HG02943 (cell line): ENCODE data around the gene PRELID2.
"Not testable (repeated sequence)": the region's sequence is repeated elsewhere in the genome, so short reads cannot be mapped to it uniquely, and the experiment has no call there.

Source experiments
- ATAC-seq: cut with Tn5 transposase; IDR thresholded peaks from one replicate; pipeline ENCODE4 v1.9.1; 2021; ENCODE audit warnings: mild to moderate bottlenecking, low read depth, moderate library complexity; ENCODE audit not compliant: unreplicated experiment

The PRELID2 gene

GRCh38 chr5:145834917-145835847 is at the start of gene PRELID2:
TSS of gene PRELID2 (minus strand) at chr5:145835342. CDS start at chr5:145835251, 91 bp downstream.
- peak; percentile 88 for ATAC-seq

GRCh38 chr5:145874765-145875164 is 39.6 kb upstream of the PRELID2 start:
- ATAC-seq, result no peak

GRCh38 chr5:145872914-145873313 is 37.8 kb upstream of the PRELID2 start, which contains the start of gene GRXCR2:
TSS of gene GRXCR2 (minus strand) at chr5:145873014. CDS start at chr5:145872968, 46 bp downstream.
- ATAC-seq, result no peak

- no peak for ATAC-seq
These were observed 37.3 kb upstream of the PRELID2 start for GRCh38 chr5:145872486-145872885.

GRCh38 chr5:145869753-145870152 is 34.6 kb upstream of the PRELID2 start:
- ATAC-seq, result no peak

GRCh38 chr5:145867806-145868205 is 32.7 kb upstream of the PRELID2 start:
- ATAC-seq, result no peak

- ATAC-seq, result not testable (repeated sequence)
These were observed 29.3 kb upstream of the PRELID2 start for GRCh38 chr5:145864432-145864831.

GRCh38 chr5:145863003-145863402 is 27.9 kb upstream of the PRELID2 start:
- no peak for ATAC-seq

- ATAC-seq, result no peak
These were observed 24.8 kb upstream of the PRELID2 start for GRCh38 chr5:145859897-145860296.

GRCh38 chr5:145859453-145859852 is 24.3 kb upstream of the PRELID2 start:
- ATAC-seq, result no peak

GRCh38 chr5:145858959-145859358 is 23.8 kb upstream of the PRELID2 start:
- no peak for ATAC-seq

- ATAC-seq, result no peak
These were observed 21.2 kb upstream of the PRELID2 start for GRCh38 chr5:145856285-145856818.

GRCh38 chr5:145855763-145856267 is 20.7 kb upstream of the PRELID2 start:
- ATAC-seq, result no peak

GRCh38 chr5:145854651-145855258 is 19.6 kb upstream of the PRELID2 start:
- ATAC-seq, result no peak

GRCh38 chr5:145853781-145854376 is 18.7 kb upstream of the PRELID2 start:
- ATAC-seq, result no peak

GRCh38 chr5:145852990-145853389 is 17.8 kb upstream of the PRELID2 start:
- no peak for ATAC-seq

- ATAC-seq, result no peak
These were observed 13.7 kb upstream of the PRELID2 start for GRCh38 chr5:145848854-145849253.

GRCh38 chr5:145847499-145848497 is 12.7 kb upstream of the PRELID2 start:
- no peak for ATAC-seq

- no peak for ATAC-seq
These were observed 10.9 kb upstream of the PRELID2 start for GRCh38 chr5:145846081-145846480.

- no peak for ATAC-seq
These were observed 6.2 kb upstream of the PRELID2 start for GRCh38 chr5:145841299-145841698.
